Activated T-cell treated with anti-CD3 and anti-CD28 coated beads for 4 hours (primary cell): ENCODE data around the gene POLR1A.

Source experiments
- DNase-seq: peaks from one replicate; pipeline ENCODE4 v3.0.0-alpha.2; 2020

POLR1A gene

GRCh38 chr2:86019121-86019520, 86.6 kb downstream of the POLR1A start:
- no peak for DNase-seq

- DNase-seq, result no peak
These were observed 87.5 kb downstream of the POLR1A start for GRCh38 chr2:86017901-86018896.

GRCh38 chr2:86016581-86016980, 89.1 kb downstream of the POLR1A start:
- DNase-seq, result no peak

- DNase-seq, result no peak
These were observed 90.0 kb downstream of the POLR1A start for GRCh38 chr2:86015699-86016098.

- no peak for DNase-seq
These were observed 90.7 kb downstream of the POLR1A start for GRCh38 chr2:86015006-86015405.

- DNase-seq, result no peak
These were observed 91.2 kb downstream of the POLR1A start for GRCh38 chr2:86014493-86014892.

- no peak for DNase-seq
These were observed 93.5 kb downstream of the POLR1A start for GRCh38 chr2:86012007-86012712.

- DNase-seq, result no peak
These were observed 94.2 kb downstream of the POLR1A start for GRCh38 chr2:86011449-86011941.

- DNase-seq, result no peak
These were observed 95.6 kb downstream of the POLR1A start for GRCh38 chr2:86010083-86010482.

GRCh38 chr2:86006524-86006923, 99.2 kb downstream of the POLR1A start:
- no peak for DNase-seq

GRCh38 chr2:86003967-86004366, 101.7 kb downstream of the POLR1A start:
- no peak for DNase-seq

GRCh38 chr2:86003104-86003503, 102.6 kb downstream of the POLR1A start:
- no peak for DNase-seq

GRCh38 chr2:86002375-86002774, 103.3 kb downstream of the POLR1A start:
- DNase-seq, result no peak

- no peak for DNase-seq
These were observed 104.4 kb downstream of the POLR1A start for GRCh38 chr2:86001326-86001725.

GRCh38 chr2:86000938-86001312, 104.8 kb downstream of the POLR1A start:
- DNase-seq, result no peak

GRCh38 chr2:86000131-86000937, 105.4 kb downstream of the POLR1A start:
- no peak for DNase-seq

- DNase-seq, result no peak
These were observed 106.4 kb downstream of the POLR1A start for GRCh38 chr2:85999061-85999831.

GRCh38 chr2:85998071-85998991, 107.4 kb downstream of the POLR1A start:
- DNase-seq, result no peak

- no peak for DNase-seq
These were observed 108.4 kb downstream of the POLR1A start for GRCh38 chr2:85997017-85997970.

GRCh38 chr2:85996591-85996990, 109.1 kb downstream of the POLR1A start:
- no peak for DNase-seq
